ENCODE data around the gene INSYN2B.

DNA sequence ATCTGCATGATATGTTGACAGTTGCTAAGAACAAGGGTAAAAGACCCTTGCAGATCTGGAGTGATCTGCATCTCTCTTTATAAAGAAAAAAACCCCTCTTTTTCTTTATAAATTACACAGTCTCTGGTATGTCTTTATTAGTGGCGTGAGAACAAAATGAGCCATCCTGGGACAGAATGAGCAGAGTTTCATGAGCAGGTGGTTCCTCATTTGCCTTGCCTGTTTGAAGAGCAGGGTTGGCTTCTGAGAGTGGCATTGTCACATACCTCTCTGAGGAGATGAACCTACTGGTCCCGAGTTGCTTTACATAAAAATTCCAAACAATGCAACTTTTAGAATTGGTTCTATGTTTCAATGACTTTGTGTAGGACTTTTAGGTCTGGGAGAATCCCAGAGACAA lies 94.3 kb downstream of the INSYN2B start:
- TF ChIP-seq, protein P1, sequence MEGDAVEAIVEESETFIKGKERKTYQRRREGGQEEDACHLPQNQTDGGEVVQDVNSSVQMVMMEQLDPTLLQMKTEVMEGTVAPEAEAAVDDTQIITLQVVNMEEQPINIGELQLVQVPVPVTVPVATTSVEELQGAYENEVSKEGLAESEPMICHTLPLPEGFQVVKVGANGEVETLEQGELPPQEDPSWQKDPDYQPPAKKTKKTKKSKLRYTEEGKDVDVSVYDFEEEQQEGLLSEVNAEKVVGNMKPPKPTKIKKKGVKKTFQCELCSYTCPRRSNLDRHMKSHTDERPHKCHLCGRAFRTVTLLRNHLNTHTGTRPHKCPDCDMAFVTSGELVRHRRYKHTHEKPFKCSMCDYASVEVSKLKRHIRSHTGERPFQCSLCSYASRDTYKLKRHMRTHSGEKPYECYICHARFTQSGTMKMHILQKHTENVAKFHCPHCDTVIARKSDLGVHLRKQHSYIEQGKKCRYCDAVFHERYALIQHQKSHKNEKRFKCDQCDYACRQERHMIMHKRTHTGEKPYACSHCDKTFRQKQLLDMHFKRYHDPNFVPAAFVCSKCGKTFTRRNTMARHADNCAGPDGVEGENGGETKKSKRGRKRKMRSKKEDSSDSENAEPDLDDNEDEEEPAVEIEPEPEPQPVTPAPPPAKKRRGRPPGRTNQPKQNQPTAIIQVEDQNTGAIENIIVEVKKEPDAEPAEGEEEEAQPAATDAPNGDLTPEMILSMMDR (IDR thresholded peaks at IDR 0.05): no peak
- no peak for TF ChIP-seq POLR2A (IDR thresholded peaks at IDR 0.05)
